ENCODE data around the gene SCAP. TPM values are rescaled to one million over a fixed set of nuclear protein-coding genes. Genes with fewer than 3 reads are reported as not detected.

The SCAP gene
- total RNA-seq, 2 experiments from 2014 or later = 53.6 to 56.5 TPM

GRCh38 chr3:47414666-47415587, 60.8 kb downstream of the SCAP start:
- no peaks in the 10 kb centered on the region for H3K27me3 Mint-ChIP-seq
- H3K4me1 Mint-ChIP-seq = peaks cover 1% of the 10 kb centered on the region
- peaks cover 32% of the 10 kb centered on the region for H3K36me3 Mint-ChIP-seq (ENCODE audit: low read depth)
- no peak for DNase-seq
- H3K9me3 Mint-ChIP-seq = no peaks in the 10 kb centered on the region
- CTCF ChIA-PET = no interaction called here
- H3K27ac Mint-ChIP-seq = no peak overlapping the region
- POLR2A ChIA-PET = interaction anchor here (1.1 kb wide), 1 partner anchor 10 kb away, joined by 4 read pairs; no protein-coding TSS in a partner anchor
- H3K4me3 Mint-ChIP-seq = no peak overlapping the region

- Mint-ChIP-seq H3K4me1 (peaks cover 1% of the 10 kb centered on the region), H3K36me3 (ENCODE audit: low read depth) (peaks cover 31% of the 10 kb centered on the region), H3K9me3 (no peaks in the 10 kb centered on the region), H3K4me3 (no peak overlapping the region), H3K27me3 (no peaks in the 10 kb centered on the region), H3K27ac (no peak overlapping the region)
- DNase-seq = no peak
- ChIA-PET POLR2A (no interaction called here), CTCF (no interaction called here)
These were observed 61.6 kb downstream of the SCAP start for GRCh38 chr3:47414161-47414564.

GRCh38 chr3:47413751-47414150, 62.0 kb downstream of the SCAP start:
- CTCF ChIA-PET = no interaction called here
- POLR2A ChIA-PET = no interaction called here
- H3K36me3 Mint-ChIP-seq (ENCODE audit: low read depth) = peaks cover 27% of the 10 kb centered on the region
- no peaks in the 10 kb centered on the region for H3K9me3 Mint-ChIP-seq
- H3K4me1 Mint-ChIP-seq = no peaks in the 10 kb centered on the region
- H3K27me3 Mint-ChIP-seq = no peaks in the 10 kb centered on the region
- no peak overlapping the region for H3K4me3 Mint-ChIP-seq
- DNase-seq = no peak
- no peak overlapping the region for H3K27ac Mint-ChIP-seq

- ChIA-PET POLR2A (interaction anchor here (0.8 kb wide), 1 partner anchor 8 kb away, joined by 3 read pairs; no protein-coding TSS in a partner anchor), CTCF (no interaction called here)
- H3K27me3 Mint-ChIP-seq = no peaks in the 10 kb centered on the region
- H3K4me1 Mint-ChIP-seq = no peaks in the 10 kb centered on the region
- no peak overlapping the region for H3K27ac Mint-ChIP-seq
- no peak overlapping the region for H3K4me3 Mint-ChIP-seq
- H3K9me3 Mint-ChIP-seq = no peaks in the 10 kb centered on the region
- peaks cover 27% of the 10 kb centered on the region for H3K36me3 Mint-ChIP-seq (ENCODE audit: low read depth)
- DNase-seq = no peak
These were observed 62.8 kb downstream of the SCAP start for GRCh38 chr3:47412842-47413520.

GRCh38 chr3:47412453-47412756, 63.3 kb downstream of the SCAP start:
- Mint-ChIP-seq H3K4me1 (no peaks in the 10 kb centered on the region), H3K4me3 (no peak overlapping the region), H3K36me3 (ENCODE audit: low read depth) (peaks cover 30% of the 10 kb centered on the region), H3K27me3 (no peaks in the 10 kb centered on the region), H3K27ac (no peak overlapping the region), H3K9me3 (no peaks in the 10 kb centered on the region)
- no peak for DNase-seq
- ChIA-PET POLR2A (interaction anchor here (0.8 kb wide), 1 partner anchor 9 kb away, joined by 3 read pairs; no protein-coding TSS in a partner anchor), CTCF (no interaction called here)

GRCh38 chr3:47411696-47412452, 63.9 kb downstream of the SCAP start:
- DNase-seq = no peak
- no peaks in the 10 kb centered on the region for H3K27me3 Mint-ChIP-seq
- no peak overlapping the region for H3K27ac Mint-ChIP-seq
- POLR2A ChIA-PET = interaction anchor here (0.8 kb wide), 1 partner anchor 9 kb away, joined by 3 read pairs; no protein-coding TSS in a partner anchor
- H3K4me1 Mint-ChIP-seq = peaks cover under 1% of the 10 kb centered on the region
- no peaks in the 10 kb centered on the region for H3K9me3 Mint-ChIP-seq
- CTCF ChIA-PET = no interaction called here
- peaks cover 32% of the 10 kb centered on the region for H3K36me3 Mint-ChIP-seq (ENCODE audit: low read depth)
- H3K4me3 Mint-ChIP-seq = no peak overlapping the region

- H3K4me1 Mint-ChIP-seq = peaks cover 7% of the 10 kb centered on the region
- no peak for DNase-seq
- peaks cover 31% of the 10 kb centered on the region for H3K36me3 Mint-ChIP-seq (ENCODE audit: low read depth)
- H3K27me3 Mint-ChIP-seq = no peaks in the 10 kb centered on the region
- H3K9me3 Mint-ChIP-seq = no peaks in the 10 kb centered on the region
- no peak overlapping the region for H3K4me3 Mint-ChIP-seq
- ChIA-PET CTCF (no interaction called here), POLR2A (no interaction called here)
- H3K27ac Mint-ChIP-seq = no peak overlapping the region
These were observed 64.7 kb downstream of the SCAP start for GRCh38 chr3:47410801-47411646.

GRCh38 chr3:47410417-47410720, 65.4 kb downstream of the SCAP start:
- POLR2A ChIA-PET = no interaction called here
- H3K9me3 Mint-ChIP-seq = no peaks in the 10 kb centered on the region
- H3K27me3 Mint-ChIP-seq = no peaks in the 10 kb centered on the region
- no peak overlapping the region for H3K4me3 Mint-ChIP-seq
- peaks cover 10% of the 10 kb centered on the region for H3K4me1 Mint-ChIP-seq
- peaks cover 30% of the 10 kb centered on the region for H3K36me3 Mint-ChIP-seq (ENCODE audit: low read depth)
- CTCF ChIA-PET = no interaction called here
- no peak overlapping the region for H3K27ac Mint-ChIP-seq
- DNase-seq = no peak

- Mint-ChIP-seq H3K27ac (no peak overlapping the region), H3K36me3 (ENCODE audit: low read depth) (peaks cover 25% of the 10 kb centered on the region), H3K4me1 (peaks cover 10% of the 10 kb centered on the region), H3K4me3 (no peak overlapping the region), H3K27me3 (no peaks in the 10 kb centered on the region), H3K9me3 (no peaks in the 10 kb centered on the region)
- ChIA-PET POLR2A (interaction anchor here (1.4 kb wide), 1 partner anchor 15 kb away, joined by 4 read pairs; no protein-coding TSS in a partner anchor), CTCF (no interaction called here)
- no peak for DNase-seq
These were observed 65.9 kb downstream of the SCAP start for GRCh38 chr3:47409688-47410416.

GRCh38 chr3:47409284-47409683, 66.5 kb downstream of the SCAP start:
- Mint-ChIP-seq H3K36me3 (ENCODE audit: low read depth) (peaks cover 25% of the 10 kb centered on the region), H3K4me3 (no peak overlapping the region), H3K9me3 (no peaks in the 10 kb centered on the region), H3K4me1 (peaks cover 10% of the 10 kb centered on the region), H3K27me3 (no peaks in the 10 kb centered on the region), H3K27ac (no peak overlapping the region)
- no peak for DNase-seq
- CTCF ChIA-PET = no interaction called here
- POLR2A ChIA-PET = interaction anchor here (1.4 kb wide), 1 partner anchor 14 kb away, joined by 4 read pairs; no protein-coding TSS in a partner anchor

GRCh38 chr3:47408839-47409229, 66.9 kb downstream of the SCAP start:
- POLR2A ChIA-PET = interaction anchor here (1.4 kb wide), 1 partner anchor 14 kb away, joined by 4 read pairs; no protein-coding TSS in a partner anchor

More at GRCh38 chr3:47408839-47409229, 66.9 kb downstream of the SCAP start:
- H3K27ac Mint-ChIP-seq = no peak overlapping the region
- CTCF ChIA-PET = no interaction called here
- no peak overlapping the region for H3K4me3 Mint-ChIP-seq
- no peak for DNase-seq
- peaks cover 25% of the 10 kb centered on the region for H3K36me3 Mint-ChIP-seq (ENCODE audit: low read depth)
- peaks cover 10% of the 10 kb centered on the region for H3K4me1 Mint-ChIP-seq
- H3K27me3 Mint-ChIP-seq = no peaks in the 10 kb centered on the region
- no peaks in the 10 kb centered on the region for H3K9me3 Mint-ChIP-seq

Data from activated CD4-positive, alpha-beta memory T cell treated with anti-CD3 and anti-CD28 coated beads, Interleukin-2, amount 10 ng/mL, durations not matched to agents 7 days and 5 days (primary cell).